ENCODE results near the gene ADGRG6.

DNA sequence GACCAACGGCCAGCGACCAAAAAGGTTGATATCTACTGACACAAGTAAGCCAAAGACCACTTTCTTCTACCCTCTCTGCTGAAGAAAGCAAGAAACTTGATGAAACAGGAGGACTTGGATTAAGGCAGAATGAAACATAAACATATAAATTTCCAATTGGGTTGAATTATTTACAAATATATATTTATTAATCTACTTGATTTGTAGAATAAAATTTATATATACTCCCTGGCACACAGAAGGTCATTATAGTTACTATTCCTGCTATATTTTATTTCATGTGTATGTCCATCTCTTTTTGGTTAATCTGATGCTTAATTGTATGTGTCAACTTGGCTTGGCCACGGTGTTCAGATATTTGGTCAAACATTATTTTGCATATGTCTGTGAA, 4.2 kb upstream of the ADGRG6 start:
- TF ChIP-seq JUND (IDR thresholded peaks at IDR 0.05) (no peak), SP1 (IDR thresholded peaks at IDR 0.05) (no peak), EGR1 (IDR thresholded peaks at IDR 0.05; ENCODE audit: low read depth in 2 of 2) (no peak), FOXA1 (IDR thresholded peaks at IDR 0.05) (no peak), HNF4A (conservative IDR thresholded peaks at IDR 0.05) (no peak), NR2F2 (IDR thresholded peaks at IDR 0.05) (no peak), RAD21 (IDR thresholded peaks at IDR 0.05) (no peak)
- TF ChIP-seq, protein P1, sequence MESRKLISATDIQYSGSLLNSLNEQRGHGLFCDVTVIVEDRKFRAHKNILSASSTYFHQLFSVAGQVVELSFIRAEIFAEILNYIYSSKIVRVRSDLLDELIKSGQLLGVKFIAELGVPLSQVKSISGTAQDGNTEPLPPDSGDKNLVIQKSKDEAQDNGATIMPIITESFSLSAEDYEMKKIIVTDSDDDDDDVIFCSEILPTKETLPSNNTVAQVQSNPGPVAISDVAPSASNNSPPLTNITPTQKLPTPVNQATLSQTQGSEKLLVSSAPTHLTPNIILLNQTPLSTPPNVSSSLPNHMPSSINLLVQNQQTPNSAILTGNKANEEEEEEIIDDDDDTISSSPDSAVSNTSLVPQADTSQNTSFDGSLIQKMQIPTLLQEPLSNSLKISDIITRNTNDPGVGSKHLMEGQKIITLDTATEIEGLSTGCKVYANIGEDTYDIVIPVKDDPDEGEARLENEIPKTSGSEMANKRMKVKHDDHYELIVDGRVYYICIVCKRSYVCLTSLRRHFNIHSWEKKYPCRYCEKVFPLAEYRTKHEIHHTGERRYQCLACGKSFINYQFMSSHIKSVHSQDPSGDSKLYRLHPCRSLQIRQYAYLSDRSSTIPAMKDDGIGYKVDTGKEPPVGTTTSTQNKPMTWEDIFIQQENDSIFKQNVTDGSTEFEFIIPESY (IDR thresholded peaks at IDR 0.05) = no peak
- TF ChIP-seq, protein P2, sequence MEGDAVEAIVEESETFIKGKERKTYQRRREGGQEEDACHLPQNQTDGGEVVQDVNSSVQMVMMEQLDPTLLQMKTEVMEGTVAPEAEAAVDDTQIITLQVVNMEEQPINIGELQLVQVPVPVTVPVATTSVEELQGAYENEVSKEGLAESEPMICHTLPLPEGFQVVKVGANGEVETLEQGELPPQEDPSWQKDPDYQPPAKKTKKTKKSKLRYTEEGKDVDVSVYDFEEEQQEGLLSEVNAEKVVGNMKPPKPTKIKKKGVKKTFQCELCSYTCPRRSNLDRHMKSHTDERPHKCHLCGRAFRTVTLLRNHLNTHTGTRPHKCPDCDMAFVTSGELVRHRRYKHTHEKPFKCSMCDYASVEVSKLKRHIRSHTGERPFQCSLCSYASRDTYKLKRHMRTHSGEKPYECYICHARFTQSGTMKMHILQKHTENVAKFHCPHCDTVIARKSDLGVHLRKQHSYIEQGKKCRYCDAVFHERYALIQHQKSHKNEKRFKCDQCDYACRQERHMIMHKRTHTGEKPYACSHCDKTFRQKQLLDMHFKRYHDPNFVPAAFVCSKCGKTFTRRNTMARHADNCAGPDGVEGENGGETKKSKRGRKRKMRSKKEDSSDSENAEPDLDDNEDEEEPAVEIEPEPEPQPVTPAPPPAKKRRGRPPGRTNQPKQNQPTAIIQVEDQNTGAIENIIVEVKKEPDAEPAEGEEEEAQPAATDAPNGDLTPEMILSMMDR (IDR thresholded peaks at IDR 0.05; ENCODE audit: low read depth, low read length, missing input control) = no peak

Measured in liver (tissue), 3 donors.